GM12891 (cell line): Measurements from ENCODE around the gene SLC25A21.

Source experiments
- POLR2A ChIP-seq: IDR thresholded peaks from 2 replicates; pipeline ENCODE4 v1.6.1; 2011; ENCODE audit warnings: low read depth, low read length, control low read depth
- POLR2AphosphoS5 ChIP-seq: IDR thresholded peaks from 2 replicates; pipeline ENCODE4 v1.6.1; 2011; ENCODE audit warnings: low read depth, low read length, control low read depth

GRCh38 chr14:36910578-36910977 lies 261.8 kb downstream of the SLC25A21 start:
- TF ChIP-seq POLR2A (no peak), POLR2AphosphoS5 (no peak)
